ENCODE measurements around the gene MYOF.
"Not testable (repeated sequence)": the region's sequence is repeated elsewhere in the genome, so short reads cannot be mapped to it uniquely, and the experiment has no call there.

Gene MYOF

DNA sequence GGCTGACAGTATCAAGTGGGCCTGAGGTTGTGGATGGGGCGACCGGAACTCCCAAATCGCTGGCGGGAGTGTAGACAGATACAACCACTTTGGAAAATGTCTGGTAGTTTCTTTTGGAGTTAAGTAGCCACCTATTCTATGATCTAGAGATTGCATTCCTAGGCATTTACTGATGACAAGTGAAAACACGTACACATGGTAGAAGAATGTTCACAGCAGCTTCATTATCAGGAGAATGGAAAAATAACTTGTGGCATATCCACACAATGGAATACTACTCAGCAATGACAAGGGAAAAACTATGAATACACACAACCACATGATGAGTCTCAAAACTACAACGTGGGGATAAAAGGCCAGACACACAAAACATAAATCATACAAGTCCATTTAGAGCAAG is 146.0 kb downstream of the MYOF start:
- no peak for DNase-seq

DNA sequence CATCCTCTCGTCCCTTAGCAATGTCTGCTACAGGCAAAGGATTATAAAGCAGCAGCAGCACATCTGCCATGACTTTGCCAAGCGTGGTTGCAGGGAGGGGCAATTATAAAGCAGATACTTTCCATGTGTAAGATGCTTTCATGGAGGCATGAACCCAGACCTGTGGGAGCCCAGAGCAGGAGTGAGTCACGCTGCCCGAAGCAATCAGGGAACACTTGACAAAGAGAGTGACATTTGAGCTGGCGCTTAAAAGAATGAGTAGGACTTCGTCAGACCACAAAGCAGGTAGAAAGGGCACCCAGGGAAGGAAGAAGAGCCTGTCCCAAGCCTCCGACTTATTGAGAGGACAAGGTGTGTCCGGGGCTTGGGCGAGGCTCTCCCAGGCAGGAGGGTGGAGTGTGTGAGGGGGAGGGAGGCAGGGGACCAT is 147.2 kb downstream of the MYOF start:
- DNase-seq, result peak; percentile 45

DNA sequence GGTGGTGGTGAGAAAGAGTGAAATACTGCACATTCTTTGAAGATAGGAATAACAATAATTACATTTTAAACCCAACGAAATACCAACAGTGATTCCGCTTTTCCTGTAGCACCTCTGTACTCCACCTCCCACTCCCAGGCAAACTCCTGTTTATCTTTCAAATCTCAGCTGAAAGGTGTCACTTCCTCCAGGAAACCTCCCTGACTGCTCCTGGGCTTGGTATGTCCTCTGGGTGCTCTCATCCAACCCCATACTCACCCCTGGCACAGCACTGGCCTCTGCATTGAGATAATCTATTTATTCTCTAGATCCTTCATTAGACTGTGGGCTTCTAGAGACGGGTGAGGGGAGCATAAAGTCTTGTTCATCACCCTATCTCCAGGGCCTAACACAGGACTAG is 148.0 kb downstream of the MYOF start:
- DNase-seq, result no peak

DNA sequence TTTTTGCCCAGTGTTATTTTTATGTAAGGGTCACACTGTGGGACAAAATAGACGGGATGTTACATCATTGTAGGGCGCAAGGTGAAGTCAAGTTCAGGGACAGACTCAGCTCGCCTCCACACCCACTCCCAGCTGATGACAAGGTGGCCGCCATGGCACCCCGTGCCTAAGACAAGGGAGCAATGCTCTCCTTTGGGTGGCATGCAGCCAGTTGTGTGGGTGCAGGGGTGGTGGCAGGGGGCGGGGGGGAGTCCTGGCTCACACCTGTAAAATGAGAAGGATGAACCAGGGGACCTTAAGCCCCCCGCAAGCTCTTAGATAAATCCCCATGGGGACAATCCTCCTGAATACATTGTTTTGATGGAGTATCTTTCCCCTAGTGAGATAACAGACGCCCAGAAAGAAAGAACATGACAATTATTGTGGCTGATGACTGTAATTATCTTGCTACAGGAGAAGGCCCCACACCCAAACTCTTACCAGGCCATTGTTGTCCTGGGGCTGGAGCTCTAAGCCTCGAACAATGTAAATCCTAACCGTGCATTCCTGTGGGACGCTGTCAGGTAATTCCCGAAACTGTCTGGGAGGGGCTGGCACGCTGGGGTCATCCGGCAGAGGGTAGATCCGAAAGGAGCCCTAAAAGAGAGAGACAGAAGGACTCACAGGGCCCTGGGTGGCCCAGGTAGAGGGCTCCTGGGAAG is 148.7 kb downstream of the MYOF start:
- DNase-seq, result peak; percentile 20

DNA sequence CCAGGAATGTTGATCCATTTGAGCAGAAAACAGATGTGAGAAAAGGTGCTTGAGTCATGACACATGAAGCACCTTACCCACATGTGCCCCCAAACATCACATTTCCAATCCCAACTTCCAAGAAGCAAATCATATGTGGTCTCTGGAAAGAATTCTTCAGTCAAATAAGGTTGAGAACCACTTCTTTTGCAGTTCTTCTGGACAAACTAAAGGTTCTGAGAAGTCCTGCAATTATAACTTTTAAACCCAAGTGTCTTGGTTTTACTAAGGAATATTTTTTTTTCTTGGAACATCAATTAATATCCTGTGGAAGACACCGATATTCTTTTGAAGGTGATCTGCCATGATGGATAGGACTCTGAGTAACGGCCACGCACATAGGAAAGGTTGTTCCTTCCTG is 151.3 kb downstream of the MYOF start:
- DNase-seq, result no peak

DNA sequence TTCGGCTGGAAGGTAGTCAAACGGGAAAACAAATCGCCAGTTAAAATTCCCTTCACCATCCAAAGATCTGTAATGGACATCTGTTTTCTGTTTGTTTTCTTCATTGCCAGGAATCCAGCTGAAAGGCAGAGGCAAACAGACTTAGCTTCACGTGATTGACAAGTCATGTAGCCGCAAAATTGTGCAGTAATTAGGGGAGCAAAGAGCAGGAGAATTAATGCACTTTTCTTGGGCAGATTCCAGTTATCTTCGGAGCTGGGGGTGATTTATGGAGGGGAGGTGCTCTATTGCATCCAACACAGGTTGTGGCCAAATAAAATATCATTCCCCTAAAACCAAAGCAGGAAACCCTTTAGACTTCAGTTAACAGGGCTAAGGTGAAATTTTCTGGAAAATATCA is 162.2 kb downstream of the MYOF start:
- DNase-seq, result peak; percentile 76

DNA sequence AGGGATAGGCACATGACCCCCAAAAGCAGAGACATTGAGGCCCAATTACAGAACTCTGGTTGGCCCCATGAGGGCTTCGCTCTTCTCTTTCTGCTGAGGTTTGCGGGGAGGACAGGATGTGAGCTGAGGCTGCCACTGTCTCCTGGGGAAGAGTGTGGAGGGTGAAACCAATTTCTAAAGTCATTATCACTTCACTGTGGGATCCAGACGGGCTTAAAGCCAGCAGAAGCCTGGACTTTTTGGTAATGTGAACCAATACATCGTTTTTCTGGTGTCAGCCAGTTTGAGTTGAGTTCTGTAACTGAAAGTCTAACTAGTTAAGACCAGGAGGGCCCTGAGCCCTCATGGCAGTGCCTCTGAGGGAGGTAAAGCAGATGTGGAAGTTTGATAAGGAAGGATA is 163.0 kb downstream of the MYOF start:
- DNase-seq, result no peak

DNA sequence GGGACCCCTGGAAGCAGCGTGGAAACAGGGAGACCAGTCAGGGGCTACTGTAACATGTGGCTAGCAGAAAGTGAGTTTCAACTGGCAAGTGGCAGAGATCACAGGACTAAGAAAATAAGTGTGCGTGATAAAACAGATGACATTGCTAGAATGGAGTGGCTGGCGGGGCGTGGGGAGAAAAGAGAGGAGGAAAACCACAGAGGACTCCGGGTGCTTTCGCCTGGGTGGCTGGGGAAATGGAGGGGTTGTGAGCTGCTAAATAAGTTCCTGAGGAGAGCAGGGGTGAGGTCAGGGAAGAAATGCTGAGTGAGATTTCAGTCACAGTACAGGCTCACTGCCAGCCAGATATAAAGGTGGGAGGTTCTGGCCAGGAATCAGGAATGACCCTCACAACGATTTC is 166.9 kb downstream of the MYOF start:
- no peak for DNase-seq

DNA sequence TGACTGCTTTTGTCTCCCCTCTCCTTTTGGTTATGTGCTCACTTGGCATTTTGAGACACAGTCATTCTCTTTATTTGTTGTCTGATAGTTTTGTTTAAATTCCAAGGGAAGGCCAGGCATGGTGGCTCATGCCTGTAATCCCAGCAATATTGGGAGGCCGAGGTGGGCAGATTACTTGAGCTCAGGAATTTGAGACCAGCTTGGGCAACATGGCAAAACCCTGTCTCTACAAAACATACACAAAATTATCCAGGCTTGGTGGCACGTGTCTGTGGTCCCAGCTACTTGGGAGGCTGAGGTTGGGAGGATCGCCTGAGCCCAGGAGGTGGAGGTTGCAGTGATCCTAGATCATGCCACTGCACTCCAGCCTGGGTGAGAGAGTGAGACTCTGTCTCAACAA is 167.5 kb downstream of the MYOF start:
- not testable (repeated sequence) for DNase-seq

DNA sequence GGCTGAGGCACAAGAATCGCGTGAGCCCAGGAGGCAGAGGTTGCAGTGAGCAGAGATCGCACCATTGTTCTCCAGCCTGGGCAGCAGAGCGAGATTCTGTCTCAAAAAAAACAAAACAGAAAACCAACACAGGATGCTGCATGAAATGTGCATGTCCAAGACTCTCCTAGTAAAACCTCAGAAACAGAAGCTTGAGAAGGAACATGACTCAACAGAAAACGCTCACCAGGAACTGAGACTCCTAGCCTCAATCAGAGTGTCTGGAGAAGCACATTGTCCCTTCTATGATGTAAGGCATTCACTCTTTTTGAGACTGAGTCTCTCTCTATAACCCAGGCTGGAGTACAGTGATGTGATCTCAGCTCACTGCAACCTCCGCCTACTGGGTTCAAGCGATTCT is 168.3 kb downstream of the MYOF start:
- DNase-seq, result no peak

DNA sequence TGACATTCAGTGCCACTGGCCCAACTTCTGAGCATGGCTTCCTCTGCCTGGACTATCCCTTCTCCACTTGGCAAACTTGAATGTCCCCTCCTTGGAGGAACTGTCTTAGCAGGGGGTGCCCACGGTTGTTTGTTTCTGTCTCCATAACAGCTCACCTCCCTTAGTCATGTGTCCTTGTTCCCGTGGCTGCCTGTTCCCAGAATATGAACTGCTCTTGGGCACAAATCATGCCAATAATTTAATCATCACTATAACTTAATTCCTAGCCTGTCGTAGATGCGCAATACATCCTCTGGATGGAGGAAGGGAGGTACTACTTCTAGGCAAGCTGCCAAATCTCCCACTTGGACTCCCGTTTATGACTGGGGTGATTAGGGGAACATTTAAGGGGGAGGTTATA is 173.1 kb downstream of the MYOF start:
- DNase-seq, result peak; percentile 21

DNA sequence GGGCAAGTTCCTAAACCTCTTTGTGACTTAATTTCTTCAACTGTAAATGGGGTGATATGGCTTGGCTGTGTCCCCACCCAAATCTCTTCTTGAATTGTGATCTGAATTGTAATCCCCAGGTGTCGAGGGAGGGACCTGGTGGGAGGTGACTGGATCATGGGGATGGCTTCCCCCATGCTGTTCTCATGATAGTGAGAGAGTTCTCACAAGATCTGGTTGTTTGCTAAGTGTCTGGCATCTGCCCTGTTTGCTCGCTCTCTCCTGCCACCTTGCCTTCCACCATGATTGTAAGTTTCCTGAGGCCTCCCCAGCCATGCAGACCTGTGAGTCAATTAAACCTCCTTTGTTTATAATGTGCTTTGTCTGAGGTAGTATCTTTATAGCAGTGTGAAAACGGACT is 177.0 kb downstream of the MYOF start:
- DNase-seq, result no peak

DNA sequence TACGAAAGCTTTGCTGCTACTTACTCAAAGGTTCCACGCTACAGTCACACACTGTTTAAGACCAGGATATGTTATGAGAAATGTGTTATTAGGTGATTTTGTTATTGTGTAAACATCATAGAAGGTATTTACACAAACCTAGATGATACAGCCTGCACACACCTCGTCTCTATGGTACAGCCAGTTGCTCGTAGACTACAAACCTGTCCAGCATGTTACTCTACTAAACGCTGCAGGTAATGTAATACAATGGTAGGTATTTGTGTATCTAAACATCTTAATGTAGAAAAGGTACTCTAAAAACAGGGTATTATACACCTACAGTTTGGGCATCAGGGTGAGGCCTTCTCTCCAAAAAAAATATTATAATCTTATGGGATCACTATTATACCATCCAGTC is 181.2 kb downstream of the MYOF start:
- DNase-seq, result no peak

DNA sequence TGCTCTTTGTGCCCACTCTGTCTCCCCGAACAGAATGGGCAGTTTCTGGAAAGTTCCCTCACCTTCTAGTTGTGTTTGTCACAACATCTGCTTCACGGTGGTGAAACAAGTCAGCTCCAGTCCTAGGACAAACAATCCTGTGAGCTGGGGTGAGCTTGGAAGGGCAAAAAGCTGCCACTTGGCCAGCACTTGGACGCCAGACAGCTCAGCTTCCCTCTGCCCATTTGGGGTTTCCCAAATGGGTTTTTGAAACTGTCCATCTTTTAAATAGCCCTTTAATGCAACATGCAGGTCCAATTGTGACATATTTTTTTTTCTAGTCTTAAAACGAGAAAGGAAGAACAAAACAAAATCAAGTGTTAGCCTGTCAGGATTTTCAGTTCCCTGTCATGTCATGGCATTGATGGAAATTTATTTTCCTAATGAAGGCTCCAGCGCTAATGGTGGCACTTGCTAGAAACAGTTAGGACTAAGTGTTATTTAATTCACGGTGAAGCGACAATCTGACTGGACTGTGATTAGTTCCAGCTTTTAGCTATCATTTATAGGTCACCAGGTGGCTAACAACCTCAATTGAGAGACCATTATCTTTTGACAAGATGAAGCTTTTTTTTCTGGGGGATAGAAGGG is 181.7 kb downstream of the MYOF start:
- DNase-seq, result no peak

DNA sequence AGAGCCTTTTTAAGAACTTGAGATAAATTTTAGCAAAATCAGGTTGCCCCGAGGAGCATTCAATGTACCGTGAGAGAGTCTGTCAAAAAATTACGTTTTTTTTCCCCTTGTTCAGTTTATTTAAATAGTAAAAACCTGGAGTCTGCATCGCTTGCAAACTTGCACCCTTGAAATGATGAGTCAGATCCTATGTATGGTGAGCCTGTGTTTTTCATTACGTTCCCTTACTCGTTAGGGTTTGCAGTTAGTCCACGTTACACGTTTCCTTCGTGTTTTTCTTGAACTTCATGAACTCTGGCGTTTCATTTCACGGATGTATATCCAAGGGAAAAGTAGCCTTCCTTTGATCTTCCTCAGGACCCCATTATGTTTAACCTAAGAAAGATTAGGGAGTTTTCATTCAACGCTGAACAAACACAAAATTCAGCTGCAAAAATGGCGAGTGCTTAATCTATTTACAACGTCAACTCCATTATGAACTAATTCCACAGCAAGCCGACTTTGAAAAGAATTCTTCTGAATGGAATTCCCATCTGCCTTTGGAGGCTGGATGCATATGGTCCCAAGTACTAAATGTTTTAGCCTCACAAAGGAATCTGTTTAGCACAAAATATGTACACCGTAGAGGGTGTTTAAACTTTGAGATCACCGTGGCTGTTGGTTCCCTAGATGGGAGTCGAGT is 182.4 kb downstream of the MYOF start:
- DNase-seq, result peak; percentile 72

DNA sequence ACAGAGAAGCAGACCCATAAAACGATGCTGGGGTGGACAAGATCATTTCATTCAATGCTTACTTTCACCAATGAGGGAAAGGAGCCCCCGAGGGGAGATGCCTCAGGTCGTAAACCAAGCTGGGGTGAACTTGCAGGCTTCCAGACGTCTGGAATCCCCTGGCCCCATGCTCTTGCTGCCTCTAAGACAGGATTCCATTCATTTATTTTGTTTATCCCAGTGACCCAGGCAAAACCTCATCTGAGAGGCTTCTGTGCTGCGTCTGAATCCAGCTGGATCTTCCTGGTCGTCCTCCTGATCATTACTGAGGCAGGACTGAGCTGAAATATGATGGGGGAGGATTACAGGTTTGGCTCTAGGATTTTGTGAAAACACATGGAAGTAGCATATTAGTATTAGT is 182.9 kb downstream of the MYOF start:
- DNase-seq, result peak; percentile 39

DNA sequence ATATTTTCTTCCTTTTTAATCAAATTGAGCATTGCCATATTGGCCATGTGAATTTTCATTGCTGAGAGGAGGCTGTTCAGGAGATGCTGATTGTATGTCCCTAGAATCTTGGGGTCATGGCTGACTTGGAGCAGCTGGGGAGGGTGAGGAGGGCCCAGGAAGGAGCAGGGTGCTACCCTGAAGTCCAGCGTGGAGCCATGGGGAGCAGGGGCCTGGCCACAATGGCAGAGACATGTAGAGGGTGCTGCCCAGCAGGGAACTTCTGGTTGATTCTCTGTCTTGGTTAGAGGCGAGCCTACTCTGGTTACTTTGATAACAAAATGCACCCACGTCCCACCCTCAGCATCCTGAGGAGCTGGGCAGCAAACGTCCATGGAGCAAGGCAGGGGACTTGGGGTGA is 186.0 kb downstream of the MYOF start:
- no peak for DNase-seq

DNA sequence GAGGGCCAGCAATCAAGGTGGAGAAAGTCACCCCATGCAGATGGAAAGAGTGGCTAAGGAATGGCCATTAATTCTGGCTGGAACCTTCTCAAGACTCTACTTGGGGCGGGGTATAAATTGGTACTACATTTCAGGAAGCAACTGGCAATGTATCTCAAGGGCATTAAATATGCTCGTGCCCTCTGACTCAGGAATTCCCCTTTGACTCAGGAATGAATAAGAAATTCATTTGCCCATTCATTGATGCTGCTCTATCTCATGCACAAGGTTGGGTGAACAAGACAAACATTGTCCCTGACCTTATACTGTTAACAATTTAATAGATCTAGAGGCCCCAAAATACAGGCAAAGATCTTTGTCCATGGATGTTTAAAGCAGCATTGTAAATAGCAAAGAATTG is 188.1 kb downstream of the MYOF start:
- DNase-seq, result no peak

DNA sequence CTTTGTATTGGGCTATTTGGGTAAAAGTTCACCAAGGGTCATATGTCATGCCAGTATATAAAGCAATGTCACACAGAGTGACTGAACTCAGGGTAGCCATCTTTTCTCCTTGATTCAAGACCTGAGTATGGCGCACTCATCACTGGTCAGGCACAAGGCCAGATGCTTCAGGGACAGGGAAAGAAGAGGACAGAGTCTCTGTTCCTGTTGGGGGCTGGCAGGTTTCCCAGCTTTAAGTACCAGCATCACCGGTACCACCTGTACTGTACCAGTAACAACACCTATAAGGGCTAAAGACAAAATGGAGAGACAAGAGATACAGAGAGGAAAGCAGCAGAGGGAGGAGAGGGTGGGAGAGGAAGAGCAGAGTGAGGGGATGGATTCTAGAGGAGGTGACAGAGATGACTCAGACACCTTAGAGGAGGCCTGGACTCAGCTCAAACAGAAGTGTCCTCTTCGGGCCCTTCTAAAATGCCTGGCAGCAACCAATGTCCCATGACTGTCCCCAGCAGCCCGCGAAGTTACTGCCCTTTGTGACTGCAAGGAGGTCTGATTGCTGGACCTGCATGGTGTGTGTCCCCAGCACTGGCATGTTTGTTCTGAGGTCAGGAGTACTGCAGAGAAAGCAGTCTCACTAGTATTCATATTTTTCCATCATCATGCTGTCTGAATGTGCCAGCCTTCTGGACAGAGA is 191.3 kb downstream of the MYOF start:
- DNase-seq, result no peak

DNA sequence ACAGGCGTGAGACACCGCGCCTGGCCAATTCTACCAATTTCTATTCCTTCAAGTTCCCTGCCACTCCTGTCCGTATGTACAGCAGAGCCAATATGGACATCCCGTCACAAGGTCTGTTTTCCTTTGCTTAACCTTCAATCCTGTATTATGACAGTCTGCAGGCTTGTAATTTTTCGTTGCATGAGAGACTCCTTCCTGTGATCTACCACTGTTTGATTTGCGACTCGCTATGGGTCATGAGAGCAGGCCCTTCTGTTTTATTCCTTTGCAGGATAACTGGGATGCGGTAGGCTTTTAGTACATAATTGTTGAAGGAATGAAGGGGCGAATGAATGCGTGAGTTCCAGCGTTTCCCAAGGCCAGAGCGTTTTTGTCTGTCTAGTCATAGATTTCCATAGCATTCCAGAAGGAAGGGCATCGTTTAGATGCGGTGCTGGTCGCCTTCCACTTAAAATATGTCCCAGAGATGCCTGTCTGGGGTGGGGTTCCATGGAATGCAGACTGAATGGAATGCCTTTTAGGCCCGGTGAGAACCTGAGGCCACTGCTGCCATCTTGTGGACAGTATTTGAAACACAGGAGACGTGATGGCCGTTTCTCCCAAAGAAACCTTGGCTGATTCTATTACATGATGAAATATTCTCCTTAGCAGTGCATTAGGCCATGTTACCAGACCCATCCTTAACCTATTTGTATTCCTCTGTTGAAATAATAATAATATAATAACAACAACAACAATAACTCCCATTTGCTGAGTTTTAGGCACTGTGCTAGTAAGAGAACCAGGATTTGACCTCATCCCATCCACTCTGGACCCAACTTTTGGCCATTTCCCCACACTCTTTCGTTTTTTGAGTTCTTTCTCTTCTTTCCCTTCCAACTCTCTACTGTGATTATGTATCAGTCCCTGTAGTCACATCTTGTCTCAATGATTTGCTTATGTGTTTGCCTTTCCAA is 193.2 kb downstream of the MYOF start:
- DNase-seq, result peak; percentile 97

DNA sequence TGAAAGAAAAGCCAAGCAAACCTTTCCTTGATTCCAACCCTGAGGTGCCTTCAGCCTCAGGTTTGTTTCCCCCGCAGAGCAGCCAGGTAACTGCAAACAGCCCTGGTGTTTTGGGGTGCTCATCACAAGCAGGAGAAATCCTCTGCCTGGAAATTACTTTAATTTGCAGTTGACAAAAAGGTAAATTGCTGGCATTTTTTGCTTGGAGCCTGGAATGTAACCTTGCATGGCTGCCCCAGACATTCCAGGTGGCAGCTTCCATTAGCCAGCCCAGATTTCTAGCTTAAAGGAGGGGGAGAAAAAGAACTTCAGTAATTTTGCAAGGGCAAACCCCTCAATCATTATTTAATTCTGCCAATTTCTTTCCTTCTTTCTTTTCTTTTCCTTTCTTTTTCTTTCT is 194.4 kb downstream of the MYOF start:
- no peak for DNase-seq

DNA sequence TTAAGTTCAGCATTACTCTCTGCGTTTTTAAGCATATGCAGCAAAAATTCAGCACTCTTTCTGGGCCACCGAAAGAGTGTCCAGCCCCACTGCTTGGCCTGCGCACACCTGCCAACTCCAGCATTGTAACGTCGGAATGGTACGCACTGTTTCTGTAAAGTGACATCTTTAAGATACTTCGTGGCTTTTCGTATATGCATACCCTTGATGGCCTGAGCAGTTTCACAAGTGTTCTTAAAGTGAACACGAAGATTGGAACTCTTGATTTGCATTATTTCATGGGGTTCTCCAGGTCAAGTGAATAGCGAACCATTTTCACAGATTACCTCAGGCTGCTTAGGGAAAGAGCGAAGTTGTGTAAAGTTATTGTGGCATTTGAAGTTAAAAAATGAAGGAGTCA is 197.9 kb downstream of the MYOF start:
- DNase-seq, result not testable (repeated sequence)

DNA sequence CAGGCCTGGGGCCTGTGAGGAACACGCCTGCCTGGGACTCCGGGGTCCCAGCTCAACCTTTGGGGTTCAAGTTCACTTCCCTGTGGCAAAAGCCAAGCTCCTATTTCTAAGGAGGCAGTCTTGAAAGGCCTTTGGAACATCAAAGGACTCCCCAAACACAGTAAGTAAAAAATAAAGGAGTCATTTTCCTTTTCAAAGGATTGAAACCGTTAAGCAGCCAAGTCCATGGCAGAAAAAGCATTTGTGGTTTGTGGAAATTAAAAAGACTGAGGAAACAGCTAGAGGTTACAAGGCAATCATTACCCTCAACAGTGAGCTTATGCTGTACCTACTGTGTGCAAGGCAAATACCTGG is 200.8 kb downstream of the MYOF start:
- DNase-seq, result no peak

Data from fibroblast of upper back skin (primary cell).